Left ventricle myocardium inferior (tissue), 1 donor: ENCODE results near the gene KBTBD8. TPM values are rescaled to one million over a fixed set of nuclear protein-coding genes. Genes with fewer than 3 reads are reported as not detected.
A peak's percentile ranks its signal among the peaks of the same experiment; 100 is the strongest.

Experiments
- DNase-seq: peaks from one replicate; pipeline ENCODE4 v3.0.0-alpha.2; 2020
- H3K27ac ChIP-seq: fragments of 200-600 bp; replicated peaks from 2 replicates; pipeline ENCODE4 v1.8.0; 2021
- H3K27me3 ChIP-seq: fragments of 200-600 bp; 2 replicates; pipeline ENCODE4 v1.8.0; 2021; ENCODE audit warnings: low read depth
- H3K36me3 ChIP-seq: fragments of 200-600 bp; 2 replicates; pipeline ENCODE4 v1.8.0; 2021
- H3K4me1 ChIP-seq: fragments of 200-600 bp; 2 replicates; pipeline ENCODE4 v1.8.0; 2021
- H3K4me3 ChIP-seq: fragments of 200-600 bp; 2 replicates; pipeline ENCODE4 v1.8.0; 2021; ENCODE audit warnings: mild to moderate bottlenecking, moderate library complexity
- H3K9me3 ChIP-seq: fragments of 200-600 bp; replicated peaks from 2 replicates; pipeline ENCODE4 v1.8.0; 2021
- CTCF ChIP-seq: fragments of 200-600 bp; IDR thresholded peaks from 2 replicates; pipeline ENCODE4 v1.8.0; 2021; ENCODE audit warnings: antibody characterized with exemption, mild to moderate bottlenecking, borderline replicate concordance
- intact Hi-C: fragments of 100-400 bp; cut with micrococcal nuclease; formaldehyde crosslinking; loops from one replicate; pipeline ENCODE4 v1.11.0; 2022
- total RNA-seq: library from RNA; stranded (reverse); fragmentation: NEBNext Ultra II Directional; extraction: Animal tissue kit (Norgen Biotek cat#: 25700); gene quantifications from one replicate; pipeline ENCODE4 v1.2.1, GENCODE V29; 2021
- donor health status: DM: no; HTN: yes; CAD: no; lungs with severe emphysema.

Gene KBTBD8
- total RNA-seq, 1 donor from 2014 or later: 3.6 TPM

- Histone ChIP-seq H3K36me3 (no peaks in the 10 kb centered on the region), H3K4me1 (peaks cover 9% of the 10 kb centered on the region), H3K27me3 (no peaks in the 10 kb centered on the region), H3K4me3 (no peak overlapping the region), H3K27ac (no peak overlapping the region), H3K9me3 (no peaks in the 10 kb centered on the region)
- intact Hi-C loops: no loop called here
- no peak for TF ChIP-seq CTCF
- DNase-seq: no peak
Observed at GRCh38 chr3:67034371-67034770, 36.3 kb downstream of the KBTBD8 start.

GRCh38 chr3:67037615-67038014 lies 39.5 kb downstream of the KBTBD8 start:
- H3K36me3 ChIP-seq: no peaks in the 10 kb centered on the region
- no peaks in the 10 kb centered on the region for H3K9me3 ChIP-seq
- intact Hi-C loops: loop anchor here (5.0 kb wide), 1 partner anchor 65 kb away; no protein-coding TSS in a partner anchor
- TF ChIP-seq CTCF: peak; percentile 49
- no peak for DNase-seq
- H3K27me3 ChIP-seq: no peaks in the 10 kb centered on the region
- no peaks in the 10 kb centered on the region for H3K4me1 ChIP-seq
- H3K27ac ChIP-seq: no peak overlapping the region
- H3K4me3 ChIP-seq: no peak overlapping the region

GRCh38 chr3:67044295-67044694 lies 46.2 kb downstream of the KBTBD8 start:
- no peak for TF ChIP-seq CTCF
- peaks cover 6% of the 10 kb centered on the region for H3K27me3 ChIP-seq
- no peak overlapping the region for H3K4me3 ChIP-seq
- no peaks in the 10 kb centered on the region for H3K9me3 ChIP-seq
- H3K27ac ChIP-seq: no peak overlapping the region
- intact Hi-C loops: no loop called here
- no peaks in the 10 kb centered on the region for H3K4me1 ChIP-seq
- H3K36me3 ChIP-seq: no peaks in the 10 kb centered on the region
- DNase-seq: no peak

GRCh38 chr3:67044955-67045354 lies 46.8 kb downstream of the KBTBD8 start:
- H3K27me3 ChIP-seq: peaks cover 6% of the 10 kb centered on the region
- H3K4me1 ChIP-seq: no peaks in the 10 kb centered on the region
- DNase-seq: no peak
- no peaks in the 10 kb centered on the region for H3K36me3 ChIP-seq
- no peak for TF ChIP-seq CTCF
- no peak overlapping the region for H3K27ac ChIP-seq
- no peak overlapping the region for H3K4me3 ChIP-seq
- intact Hi-C loops: no loop called here
- H3K9me3 ChIP-seq: no peaks in the 10 kb centered on the region

- no peak for DNase-seq
- intact Hi-C loops: no loop called here
- peaks cover 6% of the 10 kb centered on the region for H3K27me3 ChIP-seq
- H3K27ac ChIP-seq: no peak overlapping the region
- no peak overlapping the region for H3K4me3 ChIP-seq
- TF ChIP-seq CTCF: no peak
- peaks cover 8% of the 10 kb centered on the region for H3K9me3 ChIP-seq
- no peaks in the 10 kb centered on the region for H3K4me1 ChIP-seq
- no peaks in the 10 kb centered on the region for H3K36me3 ChIP-seq
Observed at GRCh38 chr3:67045711-67046465, 47.8 kb downstream of the KBTBD8 start.
